T-helper 2 cell treated with Interferon-gamma antibody and Interleukin-4, amounts not matched to agents 100 ng/mL and 5 ng/mL, for 36 hours (primary cell): Measurements from ENCODE around the gene BAIAP2L1. TPM values are rescaled to one million over a fixed set of nuclear protein-coding genes. Genes with fewer than 3 reads are reported as not detected.

Source experiments
- intact Hi-C: fragments of 100-400 bp; cut with micrococcal nuclease; formaldehyde crosslinking; loops from one replicate; pipeline ENCODE4 v1.15.1; 2023
- total RNA-seq: library from RNA; stranded (reverse); gene quantifications from 2 replicates; pipeline ENCODE4 v1.2.3, GENCODE V29; 2022

BAIAP2L1 gene
- total RNA-seq, 1 donor from 2014 or later: 1.1 TPM

- intact Hi-C loops: no loop called here
These were observed 40.4 kb downstream of the BAIAP2L1 start for GRCh38 chr7:98360221-98361130.

- intact Hi-C loops: no loop called here
These were observed 41.5 kb downstream of the BAIAP2L1 start for GRCh38 chr7:98359395-98359794.

- intact Hi-C loops: no loop called here
These were observed 42.2 kb downstream of the BAIAP2L1 start for GRCh38 chr7:98358706-98359105.

GRCh38 chr7:98357751-98358161 lies 43.1 kb downstream of the BAIAP2L1 start:
- intact Hi-C loops: no loop called here

GRCh38 chr7:98355250-98355538 lies 45.7 kb downstream of the BAIAP2L1 start:
- intact Hi-C loops: no loop called here

GRCh38 chr7:98354511-98355249 lies 46.2 kb downstream of the BAIAP2L1 start:
- intact Hi-C loops: no loop called here

- intact Hi-C loops: no loop called here
These were observed 46.8 kb downstream of the BAIAP2L1 start for GRCh38 chr7:98354052-98354451.

GRCh38 chr7:98352621-98353020 lies 48.3 kb downstream of the BAIAP2L1 start:
- intact Hi-C loops: no loop called here

GRCh38 chr7:98351136-98351535 lies 49.8 kb downstream of the BAIAP2L1 start:
- intact Hi-C loops: no loop called here

GRCh38 chr7:98348726-98349474 lies 52.0 kb downstream of the BAIAP2L1 start:
- intact Hi-C loops: no loop called here

- intact Hi-C loops: no loop called here
These were observed 54.3 kb downstream of the BAIAP2L1 start for GRCh38 chr7:98346515-98347069.

- intact Hi-C loops: no loop called here
These were observed 59.8 kb downstream of the BAIAP2L1 start for GRCh38 chr7:98341106-98341505.

- intact Hi-C loops: no loop called here
These were observed 61.8 kb downstream of the BAIAP2L1 start for GRCh38 chr7:98339043-98339442.

GRCh38 chr7:98338441-98338840 lies 62.4 kb downstream of the BAIAP2L1 start:
- intact Hi-C loops: no loop called here

GRCh38 chr7:98335411-98335977 lies 65.4 kb downstream of the BAIAP2L1 start:
- intact Hi-C loops: no loop called here

- intact Hi-C loops: no loop called here
These were observed 66.8 kb downstream of the BAIAP2L1 start for GRCh38 chr7:98334081-98334480.

- intact Hi-C loops: no loop called here
These were observed 69.9 kb downstream of the BAIAP2L1 start for GRCh38 chr7:98330926-98331529.

- intact Hi-C loops: no loop called here
These were observed 71.0 kb downstream of the BAIAP2L1 start for GRCh38 chr7:98329791-98330373.

GRCh38 chr7:98329100-98329790 lies 71.6 kb downstream of the BAIAP2L1 start:
- intact Hi-C loops: no loop called here

GRCh38 chr7:98324782-98325181 lies 76.1 kb downstream of the BAIAP2L1 start:
- intact Hi-C loops: no loop called here
